ENCODE data around the gene PDE7B.

Gene PDE7B

GRCh38 chr6:135905604-135906300 is 54.3 kb downstream of the PDE7B start:
- TF ChIP-seq SIN3A (IDR thresholded peaks at IDR 0.05; ENCODE audit: borderline replicate concordance, insufficient read depth, low read length) (no peak), FOXP2 (optimal IDR thresholded peaks at IDR 0.05; ENCODE audit: borderline replicate concordance, extremely low read depth, extremely low read length, insufficient read depth) (no peak), POLR2AphosphoS5 (IDR thresholded peaks at IDR 0.05; ENCODE audit: low read depth, low read length) (no peak), TAF1 (IDR thresholded peaks at IDR 0.05; ENCODE audit: borderline replicate concordance, insufficient read depth, low read length) (no peak), REST (IDR thresholded peaks at IDR 0.05; ENCODE audit: insufficient read depth in 1 of 2, low read depth in 2 of 2, low read length in 2 of 2) (no peak)

- TF ChIP-seq SIN3A (IDR thresholded peaks at IDR 0.05; ENCODE audit: borderline replicate concordance, insufficient read depth, low read length) (no peak), FOXP2 (optimal IDR thresholded peaks at IDR 0.05; ENCODE audit: borderline replicate concordance, extremely low read depth, extremely low read length, insufficient read depth) (no peak), TAF1 (IDR thresholded peaks at IDR 0.05; ENCODE audit: borderline replicate concordance, insufficient read depth, low read length) (no peak), POLR2AphosphoS5 (IDR thresholded peaks at IDR 0.05; ENCODE audit: low read depth, low read length) (no peak), REST (IDR thresholded peaks at IDR 0.05; ENCODE audit: insufficient read depth in 1 of 2, low read depth in 2 of 2, low read length in 2 of 2) (no peak)
These were observed 55.0 kb downstream of the PDE7B start for GRCh38 chr6:135906542-135906941.

- TF ChIP-seq SIN3A (IDR thresholded peaks at IDR 0.05; ENCODE audit: borderline replicate concordance, insufficient read depth, low read length) (no peak), TAF1 (IDR thresholded peaks at IDR 0.05; ENCODE audit: borderline replicate concordance, insufficient read depth, low read length) (no peak), POLR2AphosphoS5 (IDR thresholded peaks at IDR 0.05; ENCODE audit: low read depth, low read length) (no peak), REST (IDR thresholded peaks at IDR 0.05; ENCODE audit: insufficient read depth in 1 of 2, low read depth in 2 of 2, low read length in 2 of 2) (no peak), FOXP2 (optimal IDR thresholded peaks at IDR 0.05; ENCODE audit: borderline replicate concordance, extremely low read depth, extremely low read length, insufficient read depth) (no peak)
These were observed 55.5 kb downstream of the PDE7B start for GRCh38 chr6:135906972-135907465.

GRCh38 chr6:135909737-135910387 is 58.4 kb downstream of the PDE7B start:
- TF ChIP-seq POLR2AphosphoS5 (IDR thresholded peaks at IDR 0.05; ENCODE audit: low read depth, low read length) (no peak), REST (IDR thresholded peaks at IDR 0.05; ENCODE audit: insufficient read depth in 1 of 2, low read depth in 2 of 2, low read length in 2 of 2) (no peak)

Measured in PFSK-1 (cell line).